ENCODE data around the gene TRIM66.

Gene TRIM66

DNA sequence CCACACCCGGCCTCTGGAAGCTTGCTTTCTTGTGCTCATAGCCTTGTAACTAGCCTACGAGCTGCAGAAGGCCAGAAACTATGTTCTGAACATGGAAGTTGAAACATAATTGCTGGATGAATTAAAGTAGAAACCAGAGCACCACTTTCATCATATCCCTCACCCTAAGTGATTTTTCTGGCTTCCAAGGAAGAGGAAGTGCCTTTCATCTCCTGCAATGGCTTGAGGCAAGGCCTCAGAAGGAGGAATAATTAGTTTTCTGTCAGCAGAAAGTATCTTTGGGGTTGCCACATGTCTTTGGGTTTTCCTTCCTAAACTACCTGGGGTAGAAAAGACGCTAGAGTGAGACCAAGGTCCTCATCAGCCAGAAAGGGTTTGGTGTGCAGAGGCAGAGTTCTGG, 14.6 kb upstream of the TRIM66 start:
- Histone ChIP-seq H3K4me3 (replicated peaks; ENCODE audit: insufficient read depth, low read length) (no peak overlapping the region), H3K27ac (replicated peaks) (no peak overlapping the region), H3K27me3 (ENCODE audit: insufficient read depth, poor library complexity, severe bottlenecking) (no peaks in the 10 kb centered on the region)
- no peak for TF ChIP-seq GABPA (IDR thresholded peaks at IDR 0.05; ENCODE audit: low read depth)
- peak; percentile 95 for TF ChIP-seq SPI1 (IDR thresholded peaks at IDR 0.05; ENCODE audit: borderline replicate concordance, low read depth)
- TF ChIP-seq POLR2AphosphoS5 (IDR thresholded peaks at IDR 0.05; ENCODE audit: low read depth) = no peak
- TF ChIP-seq, protein P1, sequence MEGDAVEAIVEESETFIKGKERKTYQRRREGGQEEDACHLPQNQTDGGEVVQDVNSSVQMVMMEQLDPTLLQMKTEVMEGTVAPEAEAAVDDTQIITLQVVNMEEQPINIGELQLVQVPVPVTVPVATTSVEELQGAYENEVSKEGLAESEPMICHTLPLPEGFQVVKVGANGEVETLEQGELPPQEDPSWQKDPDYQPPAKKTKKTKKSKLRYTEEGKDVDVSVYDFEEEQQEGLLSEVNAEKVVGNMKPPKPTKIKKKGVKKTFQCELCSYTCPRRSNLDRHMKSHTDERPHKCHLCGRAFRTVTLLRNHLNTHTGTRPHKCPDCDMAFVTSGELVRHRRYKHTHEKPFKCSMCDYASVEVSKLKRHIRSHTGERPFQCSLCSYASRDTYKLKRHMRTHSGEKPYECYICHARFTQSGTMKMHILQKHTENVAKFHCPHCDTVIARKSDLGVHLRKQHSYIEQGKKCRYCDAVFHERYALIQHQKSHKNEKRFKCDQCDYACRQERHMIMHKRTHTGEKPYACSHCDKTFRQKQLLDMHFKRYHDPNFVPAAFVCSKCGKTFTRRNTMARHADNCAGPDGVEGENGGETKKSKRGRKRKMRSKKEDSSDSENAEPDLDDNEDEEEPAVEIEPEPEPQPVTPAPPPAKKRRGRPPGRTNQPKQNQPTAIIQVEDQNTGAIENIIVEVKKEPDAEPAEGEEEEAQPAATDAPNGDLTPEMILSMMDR (IDR thresholded peaks at IDR 0.05; ENCODE audit: insufficient read depth, low read length) = no peak
- TF ChIP-seq, protein P2, sequence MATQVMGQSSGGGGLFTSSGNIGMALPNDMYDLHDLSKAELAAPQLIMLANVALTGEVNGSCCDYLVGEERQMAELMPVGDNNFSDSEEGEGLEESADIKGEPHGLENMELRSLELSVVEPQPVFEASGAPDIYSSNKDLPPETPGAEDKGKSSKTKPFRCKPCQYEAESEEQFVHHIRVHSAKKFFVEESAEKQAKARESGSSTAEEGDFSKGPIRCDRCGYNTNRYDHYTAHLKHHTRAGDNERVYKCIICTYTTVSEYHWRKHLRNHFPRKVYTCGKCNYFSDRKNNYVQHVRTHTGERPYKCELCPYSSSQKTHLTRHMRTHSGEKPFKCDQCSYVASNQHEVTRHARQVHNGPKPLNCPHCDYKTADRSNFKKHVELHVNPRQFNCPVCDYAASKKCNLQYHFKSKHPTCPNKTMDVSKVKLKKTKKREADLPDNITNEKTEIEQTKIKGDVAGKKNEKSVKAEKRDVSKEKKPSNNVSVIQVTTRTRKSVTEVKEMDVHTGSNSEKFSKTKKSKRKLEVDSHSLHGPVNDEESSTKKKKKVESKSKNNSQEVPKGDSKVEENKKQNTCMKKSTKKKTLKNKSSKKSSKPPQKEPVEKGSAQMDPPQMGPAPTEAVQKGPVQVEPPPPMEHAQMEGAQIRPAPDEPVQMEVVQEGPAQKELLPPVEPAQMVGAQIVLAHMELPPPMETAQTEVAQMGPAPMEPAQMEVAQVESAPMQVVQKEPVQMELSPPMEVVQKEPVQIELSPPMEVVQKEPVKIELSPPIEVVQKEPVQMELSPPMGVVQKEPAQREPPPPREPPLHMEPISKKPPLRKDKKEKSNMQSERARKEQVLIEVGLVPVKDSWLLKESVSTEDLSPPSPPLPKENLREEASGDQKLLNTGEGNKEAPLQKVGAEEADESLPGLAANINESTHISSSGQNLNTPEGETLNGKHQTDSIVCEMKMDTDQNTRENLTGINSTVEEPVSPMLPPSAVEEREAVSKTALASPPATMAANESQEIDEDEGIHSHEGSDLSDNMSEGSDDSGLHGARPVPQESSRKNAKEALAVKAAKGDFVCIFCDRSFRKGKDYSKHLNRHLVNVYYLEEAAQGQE (IDR thresholded peaks at IDR 0.05; ENCODE audit: insufficient replicate concordance, low read depth) = no peak
- DNase-seq (ENCODE audit: low read depth in 1 of 2, low spot score in 1 of 2) = peak in 1 of 2 experiments; percentile 56

DNA sequence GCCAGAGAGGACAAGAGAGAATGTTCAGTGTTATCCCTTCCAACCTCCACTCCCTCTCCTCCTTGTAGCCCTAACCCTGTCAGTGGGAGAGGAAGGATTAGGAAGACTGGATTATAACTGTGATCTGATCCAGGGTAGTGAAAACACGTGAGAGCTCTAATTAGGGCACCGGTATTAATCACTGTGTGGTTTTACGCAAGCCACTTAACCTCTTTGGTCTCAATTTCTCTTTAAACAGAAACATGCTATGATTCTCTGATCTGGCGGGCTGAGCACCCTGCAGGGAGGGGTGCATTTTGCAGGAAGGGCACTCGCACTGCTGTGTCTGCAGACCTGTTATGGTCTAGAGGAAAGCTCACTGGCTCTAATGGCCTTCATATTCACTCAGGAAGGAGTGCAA, 11.7 kb upstream of the TRIM66 start:
- TF ChIP-seq, protein P1 (IDR thresholded peaks at IDR 0.05; ENCODE audit: insufficient read depth, low read length) = no peak
- TF ChIP-seq, protein P2 (IDR thresholded peaks at IDR 0.05; ENCODE audit: insufficient replicate concordance, low read depth) = no peak
- TF ChIP-seq SPI1 (IDR thresholded peaks at IDR 0.05; ENCODE audit: borderline replicate concordance, low read depth) (no peak), POLR2AphosphoS5 (IDR thresholded peaks at IDR 0.05; ENCODE audit: low read depth) (no peak), GABPA (IDR thresholded peaks at IDR 0.05; ENCODE audit: low read depth) (no peak)
- H3K27me3 ChIP-seq (ENCODE audit: insufficient read depth, poor library complexity, severe bottlenecking) = no peaks in the 10 kb centered on the region
- H3K4me3 ChIP-seq (replicated peaks; ENCODE audit: insufficient read depth, low read length) = no peak overlapping the region
- no peak for DNase-seq (ENCODE audit: low read depth in 1 of 2, low spot score in 1 of 2)
- H3K27ac ChIP-seq (replicated peaks) = no peak overlapping the region

DNA sequence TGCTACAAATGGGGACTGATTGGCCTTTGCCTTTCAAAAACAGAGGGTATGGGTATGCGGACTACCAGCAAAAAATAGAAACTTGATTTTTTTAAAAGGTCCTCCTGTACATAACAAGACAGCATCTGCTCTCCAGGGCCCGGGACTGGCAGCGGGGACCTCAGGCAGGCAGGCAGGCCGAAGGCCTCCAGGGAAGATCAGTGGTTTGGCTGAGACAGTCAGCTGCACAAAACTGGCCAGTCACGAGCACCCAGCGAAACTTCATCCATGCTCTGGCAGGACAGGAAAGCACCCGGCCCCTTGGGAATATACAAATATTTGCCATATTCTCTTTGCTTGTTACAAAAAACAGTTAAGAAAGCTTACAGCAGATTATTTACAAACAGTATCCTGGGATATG, 11.1 kb upstream of the TRIM66 start:
- Histone ChIP-seq H3K27me3 (ENCODE audit: insufficient read depth, poor library complexity, severe bottlenecking) (no peaks in the 10 kb centered on the region), H3K27ac (replicated peaks) (no peak overlapping the region), H3K4me3 (replicated peaks; ENCODE audit: insufficient read depth, low read length) (no peak overlapping the region)
- DNase-seq (ENCODE audit: low read depth in 1 of 2, low spot score in 1 of 2) = no peak
- TF ChIP-seq, protein P2 (IDR thresholded peaks at IDR 0.05; ENCODE audit: insufficient replicate concordance, low read depth) = no peak
- TF ChIP-seq POLR2AphosphoS5 (IDR thresholded peaks at IDR 0.05; ENCODE audit: low read depth) (no peak), GABPA (IDR thresholded peaks at IDR 0.05; ENCODE audit: low read depth) (no peak), SPI1 (IDR thresholded peaks at IDR 0.05; ENCODE audit: borderline replicate concordance, low read depth) (no peak)
- TF ChIP-seq, protein P1 (IDR thresholded peaks at IDR 0.05; ENCODE audit: insufficient read depth, low read length) = no peak

Data from HL-60 (cell line).